SH-SY5Y (cell line): ENCODE results near the gene MUC16.

ENCODE experiments used
- GATA2 ChIP-seq: IDR thresholded peaks from 2 replicates; pipeline ENCODE4 v1.6.1; 2011; ENCODE audit warnings: mild to moderate bottlenecking, low read depth, low read length
- GATA3 ChIP-seq: IDR thresholded peaks from 2 replicates; pipeline ENCODE4 v1.6.1; 2011; ENCODE audit warnings: low read depth, mild to moderate bottlenecking, low read length, moderate library complexity

DNA sequence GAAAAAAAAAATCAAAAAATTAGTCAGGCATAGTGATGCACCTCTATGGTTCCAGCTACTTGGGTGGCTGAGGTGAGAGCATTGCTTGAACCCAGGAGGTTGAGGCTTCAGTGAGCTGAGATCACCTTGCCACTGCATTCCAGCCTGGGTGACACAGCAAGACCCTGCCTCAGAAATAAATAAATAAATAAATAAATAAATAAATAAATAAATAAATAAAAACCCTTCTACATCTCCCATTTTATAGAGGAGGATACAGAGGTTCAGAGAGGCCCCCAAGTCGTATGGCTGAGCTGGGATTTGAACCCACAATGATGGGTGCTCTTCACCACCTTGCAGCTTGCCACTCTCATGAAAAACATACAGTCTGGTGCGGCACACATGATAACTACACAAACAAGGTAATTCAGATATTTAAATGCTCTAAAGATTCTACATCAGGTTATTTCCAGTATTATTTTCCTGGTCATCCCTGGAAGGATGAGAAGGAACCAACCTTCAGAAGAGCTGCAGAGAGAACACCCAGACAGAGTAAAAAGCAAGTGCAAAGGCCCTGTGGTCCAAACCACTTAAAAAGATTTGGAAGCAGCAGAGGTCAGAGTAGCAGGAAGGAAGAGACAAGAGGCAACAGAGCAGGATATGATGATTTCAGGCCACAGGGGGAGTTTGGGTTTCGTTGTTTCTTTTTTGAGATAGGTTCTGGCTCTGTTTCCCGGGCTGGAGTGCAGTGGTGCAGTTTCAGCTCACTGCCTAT, 47.5 kb upstream of the MUC16 start:
- TF ChIP-seq GATA2 (no peak), GATA3 (no peak)
